Fibroblast of lung (primary cell): Measurements from ENCODE around the gene UCHL3.

Experiments used
- CTCF ChIP-seq, 2 donors: IDR thresholded peaks in 1 of 2; conservative IDR thresholded peaks in 1 of 2; 1 replicate in 1 of 2; 2 replicates in 1 of 2; pipeline ENCODE4 v1.5.1; 2011 to 2012; ENCODE audit warnings: low read length in 2 of 2, control low read depth in 1 of 2, inconsistent platforms in 1 of 2, low read depth in 1 of 2, mild to moderate bottlenecking in 1 of 2
- EZH2 ChIP-seq: IDR thresholded peaks from 2 replicates; pipeline ENCODE4 v1.5.1; 2012; ENCODE audit warnings: low read length, control low read depth, mild to moderate bottlenecking; ENCODE audit errors: missing control alignments

DNA sequence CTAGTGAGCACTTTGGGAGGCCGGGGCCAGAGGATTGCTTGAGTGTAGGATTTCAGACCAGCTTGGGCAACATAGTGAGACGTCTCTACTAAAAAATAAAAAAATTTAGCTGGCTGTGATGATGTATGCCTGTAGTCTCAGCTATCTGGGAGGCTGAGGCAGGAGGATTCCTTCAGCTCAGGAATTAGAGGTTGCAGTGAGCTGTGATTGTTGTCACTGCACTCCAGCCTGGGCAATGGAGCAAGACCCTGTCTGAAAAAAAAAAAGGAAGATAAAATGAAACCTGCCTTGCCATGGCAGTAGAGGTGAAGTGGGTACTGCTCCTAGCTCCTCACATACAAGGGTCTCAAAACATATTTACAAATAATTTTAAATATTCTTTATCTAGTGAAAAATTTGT, 7.4 kb downstream of the UCHL3 start:
- TF ChIP-seq CTCF (conservative IDR thresholded peaks at IDR 0.05 in 1 of 2, IDR thresholded peaks at IDR 0.05 in 1 of 2; ENCODE audit: low read depth in 1 of 2, low read length in 2 of 2) (no peak), EZH2 (no peak)
